ENCODE data around the gene TBX3. TPM values are rescaled to one million over a fixed set of nuclear protein-coding genes. Genes with fewer than 3 reads are reported as not detected.

The TBX3 gene
- total RNA-seq, 2 experiments from 2014 or later = not detected

DNA sequence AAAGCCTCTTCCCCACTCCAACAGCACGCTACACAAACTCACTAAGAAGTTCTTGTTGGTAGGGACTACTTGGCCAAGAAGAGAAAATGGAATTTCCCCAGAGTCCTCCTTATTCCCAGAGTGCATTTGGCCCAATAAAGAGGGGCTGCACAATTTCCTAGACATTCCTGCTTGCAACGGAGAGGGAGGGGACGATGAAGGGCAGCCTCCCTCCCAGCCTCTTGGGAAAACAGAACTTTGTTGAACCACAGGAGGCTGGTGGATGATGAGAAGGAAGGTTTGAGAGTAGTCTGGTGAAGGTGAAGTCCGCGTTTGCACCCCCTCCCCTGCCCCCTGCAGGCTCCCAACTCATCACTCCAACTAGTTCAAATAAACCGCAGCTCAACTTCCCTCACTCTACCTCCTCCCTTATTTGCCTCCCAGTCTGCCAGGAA lies 19.1 kb upstream of the TBX3 start:
- intact Hi-C loops (cut with micrococcal nuclease) = no loop called here
- Mint-ChIP-seq H3K27me3 (ENCODE audit: low read depth) (peaks cover 55% of the 10 kb centered on the region), H3K4me3 (no peak overlapping the region), H3K9me3 (no peaks in the 10 kb centered on the region), H3K27ac (no peak overlapping the region), H3K36me3 (ENCODE audit: low read depth) (no peaks in the 10 kb centered on the region), H3K4me1 (ENCODE audit: low read depth) (no peaks in the 10 kb centered on the region)
- no peak for DNase-seq
- CTCF ChIA-PET = no interaction called here

DNA sequence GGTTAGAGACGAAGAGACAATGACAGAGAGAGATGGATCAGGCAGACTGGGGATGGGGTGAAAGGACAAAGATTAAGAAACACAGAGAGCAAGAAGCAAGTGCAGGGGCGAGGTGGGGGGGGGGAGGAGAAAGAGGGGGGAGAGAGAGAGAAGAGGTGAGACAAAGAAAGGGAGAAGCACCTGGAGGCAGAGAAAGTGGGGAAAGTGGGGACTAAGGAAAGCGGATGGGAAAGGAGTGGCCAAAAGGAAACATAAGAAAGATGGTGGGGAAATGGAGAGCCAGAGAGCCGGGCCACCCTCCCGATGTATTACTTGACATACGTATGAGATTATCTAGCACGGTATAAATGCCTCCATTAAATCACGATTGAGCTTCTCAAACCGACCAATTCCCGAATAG lies 18.5 kb upstream of the TBX3 start:
- Mint-ChIP-seq H3K4me1 (ENCODE audit: low read depth) (no peaks in the 10 kb centered on the region), H3K27ac (no peak overlapping the region), H3K36me3 (ENCODE audit: low read depth) (no peaks in the 10 kb centered on the region), H3K27me3 (ENCODE audit: low read depth) (peaks cover 61% of the 10 kb centered on the region), H3K4me3 (no peak overlapping the region), H3K9me3 (no peaks in the 10 kb centered on the region)
- no peak for DNase-seq
- CTCF ChIA-PET = no interaction called here
- intact Hi-C loops (cut with micrococcal nuclease) = no loop called here

GRCh38 chr12:114701553-114701952 lies 17.6 kb upstream of the TBX3 start:
- no peak for DNase-seq
- intact Hi-C loops (cut with micrococcal nuclease) = no loop called here
- CTCF ChIA-PET = interaction anchor here (0.6 kb wide), 1 partner anchor 76 kb away, joined by 3 read pairs; no protein-coding TSS in a partner anchor
- H3K9me3 Mint-ChIP-seq = no peaks in the 10 kb centered on the region
- H3K27me3 Mint-ChIP-seq (ENCODE audit: low read depth) = peaks cover 69% of the 10 kb centered on the region
- H3K4me1 Mint-ChIP-seq (ENCODE audit: low read depth) = no peaks in the 10 kb centered on the region
- no peak overlapping the region for H3K27ac Mint-ChIP-seq
- H3K36me3 Mint-ChIP-seq (ENCODE audit: low read depth) = no peaks in the 10 kb centered on the region
- H3K4me3 Mint-ChIP-seq = no peak overlapping the region

- no peaks in the 10 kb centered on the region for H3K4me1 Mint-ChIP-seq (ENCODE audit: low read depth)
- intact Hi-C loops (cut with micrococcal nuclease) = no loop called here
- no peak overlapping the region for H3K4me3 Mint-ChIP-seq
- no peaks in the 10 kb centered on the region for H3K36me3 Mint-ChIP-seq (ENCODE audit: low read depth)
- H3K27ac Mint-ChIP-seq = no peak overlapping the region
- no peaks in the 10 kb centered on the region for H3K9me3 Mint-ChIP-seq
- CTCF ChIA-PET = no interaction called here
- H3K27me3 Mint-ChIP-seq (ENCODE audit: low read depth) = peaks cover 72% of the 10 kb centered on the region
- no peak for DNase-seq
Observed at GRCh38 chr12:114701104-114701414, 17.1 kb upstream of the TBX3 start.

DNA sequence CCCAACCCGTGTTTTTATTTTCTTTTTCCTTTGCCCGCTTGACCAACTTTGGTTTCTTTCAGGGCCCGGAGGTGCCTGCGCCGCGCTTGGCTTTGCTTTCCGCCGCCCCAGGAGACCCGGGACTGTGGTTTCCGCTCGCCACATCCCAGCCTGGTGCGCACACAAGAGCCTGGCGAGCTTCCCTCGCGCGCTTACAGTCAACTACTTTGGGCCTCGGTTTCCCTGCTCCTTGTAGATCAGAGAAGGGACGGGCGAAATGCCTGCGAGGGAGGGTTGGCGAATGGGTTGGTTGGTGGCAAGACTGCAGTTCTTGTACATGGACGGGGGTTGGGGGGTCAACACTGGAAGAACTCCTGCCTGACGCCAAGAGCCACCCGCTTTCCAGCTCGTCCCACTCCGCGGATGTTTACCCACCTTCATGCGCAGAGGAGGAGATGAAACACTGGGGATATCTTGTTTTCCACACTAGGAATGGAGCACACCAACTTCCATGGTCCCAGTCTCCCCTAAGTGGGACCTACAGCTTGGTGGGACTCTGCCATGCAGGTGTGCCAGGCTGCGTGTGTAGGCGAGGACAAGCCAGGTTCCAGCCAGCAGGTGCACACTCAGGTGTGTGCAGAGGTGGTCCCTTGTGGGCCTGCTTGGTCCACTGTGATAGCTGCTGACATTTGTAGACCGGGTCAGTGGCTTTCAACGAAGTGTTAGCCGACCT lies 16.6 kb upstream of the TBX3 start:
- H3K27ac Mint-ChIP-seq = no peak overlapping the region
- CTCF ChIA-PET = no interaction called here
- no peak for DNase-seq
- peaks cover 74% of the 10 kb centered on the region for H3K27me3 Mint-ChIP-seq (ENCODE audit: low read depth)
- H3K4me1 Mint-ChIP-seq (ENCODE audit: low read depth) = no peaks in the 10 kb centered on the region
- H3K9me3 Mint-ChIP-seq = no peaks in the 10 kb centered on the region
- H3K4me3 Mint-ChIP-seq = no peak overlapping the region
- intact Hi-C loops (cut with micrococcal nuclease) = no loop called here
- H3K36me3 Mint-ChIP-seq (ENCODE audit: low read depth) = no peaks in the 10 kb centered on the region

DNA sequence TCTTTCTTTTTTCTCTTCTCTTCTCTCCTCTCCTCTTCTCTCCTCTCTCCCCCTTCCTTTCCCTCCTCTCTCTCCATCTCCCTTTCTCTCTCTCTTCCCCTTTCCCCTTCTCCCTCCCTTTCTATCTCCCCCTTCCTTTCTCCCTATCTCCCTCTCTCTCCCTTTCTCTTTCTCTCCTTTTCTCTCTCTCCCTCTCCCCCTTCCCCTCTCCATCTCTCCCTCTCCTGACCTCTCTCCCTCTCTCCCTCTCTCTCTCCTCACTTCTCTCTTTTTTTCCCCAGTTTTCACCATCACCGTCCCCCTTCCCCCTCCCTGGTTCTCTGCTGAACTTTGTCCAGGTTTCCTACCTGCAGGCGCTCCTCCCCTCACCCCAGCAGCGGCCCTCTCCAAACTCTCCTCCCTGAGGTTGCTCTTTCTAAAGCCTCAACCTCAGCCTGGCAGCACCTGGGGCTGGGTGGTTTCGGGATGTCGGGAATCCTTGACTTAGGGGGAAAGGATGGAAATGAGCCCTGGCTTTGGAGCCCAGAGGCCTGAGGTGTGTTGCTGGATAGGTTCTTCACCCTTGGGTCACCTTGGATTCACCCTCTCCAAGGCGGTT lies 14.7 kb upstream of the TBX3 start:
- CTCF ChIA-PET = no interaction called here
- no peak for DNase-seq
- H3K9me3 Mint-ChIP-seq = no peaks in the 10 kb centered on the region
- intact Hi-C loops (cut with micrococcal nuclease) = no loop called here
- peaks cover 85% of the 10 kb centered on the region for H3K27me3 Mint-ChIP-seq (ENCODE audit: low read depth)
- H3K27ac Mint-ChIP-seq = no peak overlapping the region
- no peaks in the 10 kb centered on the region for H3K36me3 Mint-ChIP-seq (ENCODE audit: low read depth)
- H3K4me1 Mint-ChIP-seq (ENCODE audit: low read depth) = no peaks in the 10 kb centered on the region
- H3K4me3 Mint-ChIP-seq = no peak overlapping the region

DNA sequence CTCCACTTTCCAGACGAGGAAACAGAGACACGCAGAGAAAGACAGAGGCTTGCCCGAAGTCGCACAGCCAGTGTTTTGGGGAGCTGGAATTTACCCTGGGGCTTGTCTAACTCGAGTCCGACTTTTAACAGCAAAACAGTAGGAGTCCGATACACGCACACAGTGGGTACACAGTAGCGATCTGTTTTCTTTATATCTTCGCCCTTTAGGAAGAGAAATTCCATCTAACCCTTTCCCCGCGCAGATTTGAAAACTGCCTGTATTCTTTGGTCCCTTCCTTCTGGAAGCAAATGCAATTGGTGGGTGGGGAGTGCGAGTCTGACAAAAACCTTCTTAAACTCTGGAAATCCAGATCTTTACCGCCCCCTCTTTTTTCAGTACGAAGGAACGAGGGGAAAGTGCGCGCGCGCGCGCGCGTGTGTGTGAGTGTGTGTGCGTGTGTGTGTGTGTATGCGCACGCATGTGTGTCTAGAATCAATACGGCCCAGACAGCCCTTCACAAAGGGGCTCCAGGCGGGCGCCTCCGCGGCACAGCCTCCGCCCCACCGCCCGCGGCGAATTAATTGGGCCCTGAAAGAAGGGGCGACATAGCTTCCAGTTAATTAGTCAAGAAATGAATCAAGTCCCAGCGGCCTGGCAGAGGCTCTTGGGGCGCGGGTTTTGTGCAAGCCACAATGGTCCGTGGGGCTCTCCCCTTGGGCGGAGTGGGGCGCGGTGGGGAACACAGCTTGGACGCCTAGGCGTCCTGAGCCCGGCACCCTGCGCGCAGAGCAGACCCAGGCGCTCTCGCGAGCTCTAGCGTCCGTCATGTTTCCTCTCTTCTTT lies 14.0 kb upstream of the TBX3 start:
- CTCF ChIA-PET = no interaction called here
- peaks cover 86% of the 10 kb centered on the region for H3K27me3 Mint-ChIP-seq (ENCODE audit: low read depth)
- DNase-seq = no peak
- no peaks in the 10 kb centered on the region for H3K36me3 Mint-ChIP-seq (ENCODE audit: low read depth)
- intact Hi-C loops (cut with micrococcal nuclease) = no loop called here
- H3K9me3 Mint-ChIP-seq = no peaks in the 10 kb centered on the region
- no peak overlapping the region for H3K4me3 Mint-ChIP-seq
- no peak overlapping the region for H3K27ac Mint-ChIP-seq
- H3K4me1 Mint-ChIP-seq (ENCODE audit: low read depth) = no peaks in the 10 kb centered on the region

- Mint-ChIP-seq H3K9me3 (no peaks in the 10 kb centered on the region), H3K27ac (no peak overlapping the region), H3K4me1 (ENCODE audit: low read depth) (peaks cover 4% of the 10 kb centered on the region), H3K4me3 (no peak overlapping the region), H3K36me3 (ENCODE audit: low read depth) (no peaks in the 10 kb centered on the region), H3K27me3 (ENCODE audit: low read depth) (peaks cover 88% of the 10 kb centered on the region)
- no peak for DNase-seq
- CTCF ChIA-PET = no interaction called here
- intact Hi-C loops (cut with micrococcal nuclease) = no loop called here
Observed at GRCh38 chr12:114697243-114697716, 13.3 kb upstream of the TBX3 start.

GRCh38 chr12:114696443-114697242 lies 12.7 kb upstream of the TBX3 start:
- intact Hi-C loops (cut with micrococcal nuclease) = no loop called here
- peaks cover 87% of the 10 kb centered on the region for H3K27me3 Mint-ChIP-seq (ENCODE audit: low read depth)
- no peak for DNase-seq
- CTCF ChIA-PET = no interaction called here
- H3K27ac Mint-ChIP-seq = no peak overlapping the region
- no peaks in the 10 kb centered on the region for H3K9me3 Mint-ChIP-seq
- peaks cover 4% of the 10 kb centered on the region for H3K4me1 Mint-ChIP-seq (ENCODE audit: low read depth)
- H3K4me3 Mint-ChIP-seq = no peak overlapping the region
- H3K36me3 Mint-ChIP-seq (ENCODE audit: low read depth) = no peaks in the 10 kb centered on the region

DNA sequence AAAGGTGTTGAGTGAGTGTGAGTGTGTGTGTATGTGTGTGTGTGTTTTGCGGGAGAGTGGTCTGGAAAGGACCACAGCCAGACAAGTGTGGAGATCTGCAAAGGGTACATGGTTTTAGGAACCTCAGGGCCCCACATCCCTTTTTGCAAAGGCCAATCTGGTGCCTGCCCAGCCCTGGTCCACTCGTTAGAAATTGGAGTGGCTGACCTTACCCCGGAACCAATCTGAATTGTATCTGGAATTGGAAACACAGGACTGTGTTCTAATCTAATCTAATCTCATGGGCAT lies 11.3 kb upstream of the TBX3 start:
- intact Hi-C loops (cut with micrococcal nuclease) = no loop called here
- Mint-ChIP-seq H3K27ac (no peak overlapping the region), H3K27me3 (ENCODE audit: low read depth) (peaks cover 89% of the 10 kb centered on the region), H3K9me3 (no peaks in the 10 kb centered on the region), H3K36me3 (ENCODE audit: low read depth) (no peaks in the 10 kb centered on the region), H3K4me3 (no peak overlapping the region), H3K4me1 (ENCODE audit: low read depth) (peaks cover 4% of the 10 kb centered on the region)
- CTCF ChIA-PET = no interaction called here
- DNase-seq = no peak

DNA sequence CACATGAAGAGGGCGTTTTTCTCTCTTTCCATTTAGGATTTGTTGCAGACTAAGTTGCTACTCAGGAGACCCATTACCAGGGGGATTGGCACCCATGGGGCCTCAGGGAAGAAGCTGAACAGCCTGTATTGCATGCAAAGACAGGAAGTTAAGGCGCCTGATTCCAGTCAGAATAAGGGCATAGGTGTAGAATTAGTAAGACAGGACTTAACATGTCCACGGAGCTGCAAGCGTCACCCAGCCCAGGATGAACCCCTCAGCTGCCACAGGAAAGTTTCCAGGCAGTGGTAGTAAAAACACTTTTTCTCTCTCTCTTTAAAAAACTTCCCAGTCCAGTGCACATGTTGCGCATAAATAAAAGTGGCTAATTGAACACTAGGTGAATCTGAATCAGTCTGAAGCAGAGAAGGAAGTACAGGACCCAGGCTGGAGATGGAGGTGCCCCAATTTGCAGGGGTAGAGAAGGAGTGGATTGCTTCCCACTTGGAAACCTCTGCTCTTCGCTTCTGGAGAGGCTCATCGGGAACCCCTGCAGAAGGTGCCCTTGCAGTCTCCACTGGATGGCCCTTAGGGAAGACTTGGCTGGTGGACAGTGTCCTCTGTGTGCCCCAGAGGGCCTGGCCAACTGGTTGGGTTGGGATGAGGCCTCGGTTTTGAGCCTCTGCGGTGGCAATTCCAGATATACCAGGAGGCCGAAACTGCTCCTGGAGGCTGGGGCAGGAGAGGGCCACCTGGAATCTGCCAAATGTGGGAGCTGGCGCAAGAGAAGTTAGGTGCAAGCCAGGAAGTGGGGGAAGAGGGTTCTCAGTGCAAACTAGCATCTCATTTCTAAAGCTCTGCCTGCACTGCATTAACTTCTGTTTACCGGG lies 10.7 kb upstream of the TBX3 start:
- Mint-ChIP-seq H3K4me3 (no peak overlapping the region), H3K27me3 (ENCODE audit: low read depth) (peaks cover 89% of the 10 kb centered on the region), H3K27ac (no peak overlapping the region), H3K36me3 (ENCODE audit: low read depth) (no peaks in the 10 kb centered on the region), H3K9me3 (no peaks in the 10 kb centered on the region), H3K4me1 (ENCODE audit: low read depth) (peaks cover 4% of the 10 kb centered on the region)
- CTCF ChIA-PET = interaction anchor here (0.9 kb wide), 1 partner anchor 12 kb away, joined by 3 read pairs; no protein-coding TSS in a partner anchor
- intact Hi-C loops (cut with micrococcal nuclease) = no loop called here
- DNase-seq = no peak

DNA sequence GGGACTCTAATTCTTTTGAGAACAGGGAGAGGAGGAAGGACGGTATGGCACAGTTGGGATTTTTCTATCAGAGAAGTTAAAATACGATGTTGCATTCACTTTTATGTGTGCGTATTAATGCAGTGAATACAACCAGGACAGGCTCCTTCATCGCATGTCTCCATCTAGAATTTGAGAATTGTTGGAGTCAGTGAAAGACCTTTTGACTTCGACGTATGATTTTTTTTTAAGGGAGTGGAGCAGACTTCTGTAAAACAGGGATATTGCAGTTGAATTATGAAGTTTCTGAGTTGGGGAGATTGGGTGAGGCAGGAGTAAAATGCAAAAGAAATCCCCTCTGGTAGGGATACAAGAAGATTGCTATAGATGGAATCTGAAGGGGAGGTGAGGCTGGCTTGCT lies 9.6 kb upstream of the TBX3 start:
- H3K4me3 Mint-ChIP-seq = no peak overlapping the region
- H3K36me3 Mint-ChIP-seq (ENCODE audit: low read depth) = no peaks in the 10 kb centered on the region

More for the DNA sequence above, 9.6 kb upstream of the TBX3 start:
- peaks cover 89% of the 10 kb centered on the region for H3K27me3 Mint-ChIP-seq (ENCODE audit: low read depth)
- H3K27ac Mint-ChIP-seq = no peak overlapping the region
- intact Hi-C loops (cut with micrococcal nuclease) = no loop called here
- no peak for DNase-seq
- H3K9me3 Mint-ChIP-seq = no peaks in the 10 kb centered on the region
- peaks cover 4% of the 10 kb centered on the region for H3K4me1 Mint-ChIP-seq (ENCODE audit: low read depth)
- CTCF ChIA-PET = no interaction called here

Data from activated naive CD4-positive, alpha-beta T cell treated with anti-CD3 and anti-CD28 coated beads for 36 hours (primary cell).